ENCODE data around the gene ZNF837.

Gene ZNF837

DNA sequence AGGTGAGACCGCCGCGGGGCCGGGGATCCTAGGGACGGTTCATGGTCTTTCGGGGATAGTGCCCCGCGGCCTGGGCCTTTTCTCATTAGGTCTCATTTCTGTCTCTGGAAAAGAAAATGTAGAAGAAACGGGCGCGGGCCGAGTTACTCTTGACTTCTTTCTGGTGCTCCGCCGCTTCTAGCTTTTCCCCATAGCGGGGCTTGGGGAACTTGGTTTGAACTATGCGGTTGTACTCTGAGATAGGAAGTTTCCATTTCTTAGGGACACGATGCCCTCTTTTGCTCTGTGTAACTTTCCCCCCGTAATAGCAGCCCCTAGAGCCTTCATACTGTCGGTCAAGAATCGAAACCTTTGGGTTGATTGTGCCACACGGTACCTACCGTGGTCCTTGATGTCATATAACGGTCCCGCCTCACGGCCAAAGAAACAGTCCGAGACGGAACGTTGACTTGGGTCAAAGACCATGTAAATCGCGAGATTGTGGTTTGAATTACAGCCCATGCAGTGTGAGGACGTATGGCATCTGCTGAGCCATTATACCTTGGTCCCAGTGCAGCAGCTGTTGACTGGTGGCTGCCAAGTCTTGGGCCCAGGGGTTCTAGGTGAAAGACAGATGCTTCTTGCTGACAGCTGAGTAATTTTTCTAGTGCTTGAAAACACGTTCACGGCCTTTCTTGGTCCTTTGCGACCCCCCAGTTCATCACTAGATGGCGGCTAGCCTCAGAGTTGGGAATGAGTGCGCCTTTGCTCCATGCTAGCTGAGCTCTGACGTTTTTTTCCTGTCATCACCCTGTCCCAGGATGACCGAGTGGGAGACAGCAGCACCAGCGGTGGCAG lies 6.7 kb upstream of the ZNF837 start:
- peak; percentile 5; the same call in 1 of the 3 replicates for ATAC-seq
- TF ChIP-seq ZNF8 (CRISPR knock-in tag; IDR thresholded peaks at IDR 0.05) (no peak), ZNF70 (CRISPR knock-in tag; IDR thresholded peaks at IDR 0.05) (no peak), ISL1 (CRISPR knock-in tag; IDR thresholded peaks at IDR 0.05) (no peak), PPARA (CRISPR knock-in tag; IDR thresholded peaks at IDR 0.05; ENCODE audit: borderline replicate concordance) (no peak), ARNTL (CRISPR knock-in tag; IDR thresholded peaks at IDR 0.05; ENCODE audit: borderline replicate concordance, low read depth) (no peak), CSDC2 (CRISPR knock-in tag; IDR thresholded peaks at IDR 0.05) (no peak), OSR1 (CRISPR knock-in tag; IDR thresholded peaks at IDR 0.05) (no peak), ZFP30 (CRISPR knock-in tag; IDR thresholded peaks at IDR 0.05) (no peak)
- TF ChIP-seq, protein P1, sequence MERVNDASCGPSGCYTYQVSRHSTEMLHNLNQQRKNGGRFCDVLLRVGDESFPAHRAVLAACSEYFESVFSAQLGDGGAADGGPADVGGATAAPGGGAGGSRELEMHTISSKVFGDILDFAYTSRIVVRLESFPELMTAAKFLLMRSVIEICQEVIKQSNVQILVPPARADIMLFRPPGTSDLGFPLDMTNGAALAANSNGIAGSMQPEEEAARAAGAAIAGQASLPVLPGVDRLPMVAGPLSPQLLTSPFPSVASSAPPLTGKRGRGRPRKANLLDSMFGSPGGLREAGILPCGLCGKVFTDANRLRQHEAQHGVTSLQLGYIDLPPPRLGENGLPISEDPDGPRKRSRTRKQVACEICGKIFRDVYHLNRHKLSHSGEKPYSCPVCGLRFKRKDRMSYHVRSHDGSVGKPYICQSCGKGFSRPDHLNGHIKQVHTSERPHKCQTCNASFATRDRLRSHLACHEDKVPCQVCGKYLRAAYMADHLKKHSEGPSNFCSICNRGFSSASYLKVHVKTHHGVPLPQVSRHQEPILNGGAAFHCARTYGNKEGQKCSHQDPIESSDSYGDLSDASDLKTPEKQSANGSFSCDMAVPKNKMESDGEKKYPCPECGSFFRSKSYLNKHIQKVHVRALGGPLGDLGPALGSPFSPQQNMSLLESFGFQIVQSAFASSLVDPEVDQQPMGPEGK (CRISPR knock-in tag; IDR thresholded peaks at IDR 0.05; ENCODE audit: borderline replicate concordance) = no peak
- TF ChIP-seq, protein P2, sequence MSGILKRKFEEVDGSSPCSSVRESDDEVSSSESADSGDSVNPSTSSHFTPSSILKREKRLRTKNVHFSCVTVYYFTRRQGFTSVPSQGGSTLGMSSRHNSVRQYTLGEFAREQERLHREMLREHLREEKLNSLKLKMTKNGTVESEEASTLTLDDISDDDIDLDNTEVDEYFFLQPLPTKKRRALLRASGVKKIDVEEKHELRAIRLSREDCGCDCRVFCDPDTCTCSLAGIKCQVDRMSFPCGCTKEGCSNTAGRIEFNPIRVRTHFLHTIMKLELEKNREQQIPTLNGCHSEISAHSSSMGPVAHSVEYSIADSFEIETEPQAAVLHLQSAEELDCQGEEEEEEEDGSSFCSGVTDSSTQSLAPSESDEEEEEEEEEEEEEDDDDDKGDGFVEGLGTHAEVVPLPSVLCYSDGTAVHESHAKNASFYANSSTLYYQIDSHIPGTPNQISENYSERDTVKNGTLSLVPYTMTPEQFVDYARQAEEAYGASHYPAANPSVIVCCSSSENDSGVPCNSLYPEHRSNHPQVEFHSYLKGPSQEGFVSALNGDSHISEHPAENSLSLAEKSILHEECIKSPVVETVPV (CRISPR knock-in tag; IDR thresholded peaks at IDR 0.05) = no peak
- TF ChIP-seq, protein P3, sequence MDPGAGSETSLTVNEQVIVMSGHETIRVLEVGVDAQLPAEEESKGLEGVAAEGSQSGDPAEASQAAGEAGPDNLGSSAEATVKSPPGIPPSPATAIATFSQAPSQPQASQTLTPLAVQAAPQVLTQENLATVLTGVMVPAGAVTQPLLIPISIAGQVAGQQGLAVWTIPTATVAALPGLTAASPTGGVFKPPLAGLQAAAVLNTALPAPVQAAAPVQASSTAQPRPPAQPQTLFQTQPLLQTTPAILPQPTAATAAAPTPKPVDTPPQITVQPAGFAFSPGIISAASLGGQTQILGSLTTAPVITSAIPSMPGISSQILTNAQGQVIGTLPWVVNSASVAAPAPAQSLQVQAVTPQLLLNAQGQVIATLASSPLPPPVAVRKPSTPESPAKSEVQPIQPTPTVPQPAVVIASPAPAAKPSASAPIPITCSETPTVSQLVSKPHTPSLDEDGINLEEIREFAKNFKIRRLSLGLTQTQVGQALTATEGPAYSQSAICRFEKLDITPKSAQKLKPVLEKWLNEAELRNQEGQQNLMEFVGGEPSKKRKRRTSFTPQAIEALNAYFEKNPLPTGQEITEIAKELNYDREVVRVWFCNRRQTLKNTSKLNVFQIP (CRISPR knock-in tag; IDR thresholded peaks at IDR 0.05; ENCODE audit: borderline replicate concordance, low read depth) = no peak

DNA sequence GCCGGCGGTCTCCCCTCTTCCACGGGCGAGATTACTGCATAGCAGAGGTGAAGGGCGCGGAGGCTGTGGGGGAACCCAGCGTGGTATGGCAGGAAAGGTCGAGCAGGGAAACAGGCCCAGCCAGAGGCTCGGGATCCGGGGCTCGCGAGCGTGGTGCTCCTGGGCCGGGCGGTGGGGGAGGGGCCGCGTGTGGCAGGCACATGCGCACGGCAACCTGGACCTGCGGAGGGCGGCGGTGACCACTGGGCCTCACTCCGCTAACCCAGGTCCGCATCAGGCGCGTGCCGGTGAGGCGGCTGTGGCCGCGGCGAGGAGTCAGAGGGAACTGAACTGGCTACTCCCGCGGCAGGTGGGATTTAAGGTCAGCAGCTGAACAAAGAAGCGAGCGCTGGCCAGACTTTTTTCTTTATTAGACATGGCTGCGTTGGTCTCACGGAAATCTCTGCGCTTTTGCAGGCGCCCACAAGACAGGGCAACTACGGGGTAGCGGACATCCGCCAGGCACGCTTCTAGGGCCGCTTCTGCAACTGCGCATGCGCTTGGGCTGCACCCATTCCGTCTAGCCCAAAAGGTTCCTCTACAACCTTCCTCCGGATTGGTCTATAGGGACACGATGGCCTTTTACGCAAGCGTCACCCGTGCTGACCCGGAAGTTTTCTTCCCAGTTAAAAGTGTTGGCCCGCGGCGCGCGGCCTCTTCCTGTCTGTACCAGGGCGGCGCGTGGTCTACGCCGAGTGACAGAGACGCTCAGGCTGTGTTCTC lies 5.9 kb upstream of the ZNF837 start, which contains the start of gene RPS5:
RPS5 (plus strand) TSS at position 694 of the 762 bp plus-strand sequence. CDS start 869 bp downstream, outside the sequence.
- peak; percentile 94 for ATAC-seq
- TF ChIP-seq TCF4 (CRISPR knock-in tag; IDR thresholded peaks at IDR 0.05; ENCODE audit: borderline replicate concordance) (no peak), ZFP3 (CRISPR knock-in tag; IDR thresholded peaks at IDR 0.05) (peak; percentile 52; the same call in 1 of the 2 replicates), ZC3H10 (CRISPR knock-in tag; IDR thresholded peaks at IDR 0.05) (peak; percentile 26; the same call in 1 of the 2 replicates), GLIS3 (CRISPR knock-in tag; IDR thresholded peaks at IDR 0.05) (no peak)

DNA sequence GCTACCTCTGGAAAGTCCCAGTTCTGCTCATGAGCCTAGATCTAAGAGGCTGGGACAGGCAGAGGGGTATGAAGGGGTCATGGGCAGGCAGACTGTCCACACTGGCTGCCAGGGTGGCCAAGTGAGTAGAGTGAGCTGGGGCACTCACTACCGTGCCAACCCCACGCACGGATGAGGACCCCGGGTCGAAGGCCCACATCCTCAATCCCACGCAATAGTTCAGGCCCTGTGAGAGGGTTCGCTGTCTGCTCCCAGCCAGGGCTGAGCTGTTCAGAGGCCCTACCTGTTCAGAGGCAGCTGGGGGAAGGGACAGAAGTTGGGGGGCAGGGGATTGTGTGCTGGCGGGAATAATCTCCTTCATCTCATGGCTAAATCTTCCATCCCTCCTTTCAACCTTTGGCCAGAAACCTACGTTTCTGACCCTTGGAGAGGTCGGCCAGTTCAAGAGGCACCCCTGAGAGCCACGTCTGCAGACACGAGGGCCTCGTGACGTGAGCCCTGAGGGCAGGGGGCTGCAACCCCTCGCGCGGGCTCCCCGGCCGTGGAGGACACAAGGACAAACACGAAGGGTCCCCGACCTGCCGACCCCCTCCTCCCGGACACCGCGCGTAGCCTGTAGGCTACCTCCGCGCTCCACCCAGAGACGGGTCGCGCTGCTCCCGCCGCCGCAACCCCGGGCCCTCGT lies 5.2 kb upstream of the ZNF837 start:
- TF ChIP-seq ZNF565 (CRISPR knock-in tag; conservative IDR thresholded peaks at IDR 0.05; ENCODE audit: low read depth) = no peak
- TF ChIP-seq, protein P4, sequence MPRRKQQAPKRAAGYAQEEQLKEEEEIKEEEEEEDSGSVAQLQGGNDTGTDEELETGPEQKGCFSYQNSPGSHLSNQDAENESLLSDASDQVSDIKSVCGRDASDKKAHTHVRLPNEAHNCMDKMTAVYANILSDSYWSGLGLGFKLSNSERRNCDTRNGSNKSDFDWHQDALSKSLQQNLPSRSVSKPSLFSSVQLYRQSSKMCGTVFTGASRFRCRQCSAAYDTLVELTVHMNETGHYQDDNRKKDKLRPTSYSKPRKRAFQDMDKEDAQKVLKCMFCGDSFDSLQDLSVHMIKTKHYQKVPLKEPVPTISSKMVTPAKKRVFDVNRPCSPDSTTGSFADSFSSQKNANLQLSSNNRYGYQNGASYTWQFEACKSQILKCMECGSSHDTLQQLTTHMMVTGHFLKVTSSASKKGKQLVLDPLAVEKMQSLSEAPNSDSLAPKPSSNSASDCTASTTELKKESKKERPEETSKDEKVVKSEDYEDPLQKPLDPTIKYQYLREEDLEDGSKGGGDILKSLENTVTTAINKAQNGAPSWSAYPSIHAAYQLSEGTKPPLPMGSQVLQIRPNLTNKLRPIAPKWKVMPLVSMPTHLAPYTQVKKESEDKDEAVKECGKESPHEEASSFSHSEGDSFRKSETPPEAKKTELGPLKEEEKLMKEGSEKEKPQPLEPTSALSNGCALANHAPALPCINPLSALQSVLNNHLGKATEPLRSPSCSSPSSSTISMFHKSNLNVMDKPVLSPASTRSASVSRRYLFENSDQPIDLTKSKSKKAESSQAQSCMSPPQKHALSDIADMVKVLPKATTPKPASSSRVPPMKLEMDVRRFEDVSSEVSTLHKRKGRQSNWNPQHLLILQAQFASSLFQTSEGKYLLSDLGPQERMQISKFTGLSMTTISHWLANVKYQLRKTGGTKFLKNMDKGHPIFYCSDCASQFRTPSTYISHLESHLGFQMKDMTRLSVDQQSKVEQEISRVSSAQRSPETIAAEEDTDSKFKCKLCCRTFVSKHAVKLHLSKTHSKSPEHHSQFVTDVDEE (CRISPR knock-in tag; IDR thresholded peaks at IDR 0.05) = no peak
- TF ChIP-seq ZNF8 (CRISPR knock-in tag; IDR thresholded peaks at IDR 0.05) = no peak
- no peak for TF ChIP-seq GLIS3 (CRISPR knock-in tag; IDR thresholded peaks at IDR 0.05)
- TF ChIP-seq OSR1 (CRISPR knock-in tag; IDR thresholded peaks at IDR 0.05) = no peak
- TF ChIP-seq, protein P2 (CRISPR knock-in tag; IDR thresholded peaks at IDR 0.05) = no peak
- TF ChIP-seq, protein P3 (CRISPR knock-in tag; IDR thresholded peaks at IDR 0.05; ENCODE audit: borderline replicate concordance, low read depth) = no peak
- TF ChIP-seq, protein P5, sequence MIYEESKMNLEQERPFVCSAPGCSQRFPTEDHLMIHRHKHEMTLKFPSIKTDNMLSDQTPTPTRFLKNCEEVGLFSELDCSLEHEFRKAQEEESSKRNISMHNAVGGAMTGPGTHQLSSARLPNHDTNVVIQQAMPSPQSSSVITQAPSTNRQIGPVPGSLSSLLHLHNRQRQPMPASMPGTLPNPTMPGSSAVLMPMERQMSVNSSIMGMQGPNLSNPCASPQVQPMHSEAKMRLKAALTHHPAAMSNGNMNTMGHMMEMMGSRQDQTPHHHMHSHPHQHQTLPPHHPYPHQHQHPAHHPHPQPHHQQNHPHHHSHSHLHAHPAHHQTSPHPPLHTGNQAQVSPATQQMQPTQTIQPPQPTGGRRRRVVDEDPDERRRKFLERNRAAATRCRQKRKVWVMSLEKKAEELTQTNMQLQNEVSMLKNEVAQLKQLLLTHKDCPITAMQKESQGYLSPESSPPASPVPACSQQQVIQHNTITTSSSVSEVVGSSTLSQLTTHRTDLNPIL (CRISPR knock-in tag; IDR thresholded peaks at IDR 0.05; ENCODE audit: low read depth) = no peak
- TF ChIP-seq TCF4 (CRISPR knock-in tag; IDR thresholded peaks at IDR 0.05; ENCODE audit: borderline replicate concordance) = no peak
- no peak for TF ChIP-seq PPARA (CRISPR knock-in tag; IDR thresholded peaks at IDR 0.05; ENCODE audit: borderline replicate concordance)
- no peak for TF ChIP-seq ZFP3 (CRISPR knock-in tag; IDR thresholded peaks at IDR 0.05)
- TF ChIP-seq RARB (CRISPR knock-in tag; IDR thresholded peaks at IDR 0.05) = no peak
- peak; percentile 28 for ATAC-seq
